Measurements from ENCODE around the gene TAF11L13.
"Not testable (repeated sequence)": the region's sequence is repeated elsewhere in the genome, so short reads cannot be mapped to it uniquely, and the experiment has no call there.

The TAF11L13 gene

GRCh38 chr5:17597728-17598127, 34.2 kb upstream of the TAF11L13 start, which contains the start of gene TAF11L10:
TSS of gene TAF11L10 (minus strand) at chr5:17597828.
- H3K9me3 ChIP-seq (ENCODE audit: control insufficient read depth, low read length); H3K4me1 ChIP-seq (ENCODE audit: control insufficient read depth, insufficient read depth, low read depth, low read length); H3K14ac ChIP-seq (ENCODE audit: low read length in 2 of 2); H2AK5ac ChIP-seq (ENCODE audit: low read length, severe bottlenecking); H3K27ac ChIP-seq (ENCODE audit: low read length, poor library complexity, severe bottlenecking); H3K18ac ChIP-seq (ENCODE audit: low read depth in 1 of 2, low read length in 2 of 2); H3K27me3 ChIP-seq (ENCODE audit: control insufficient read depth in 1 of 2, insufficient read depth in 1 of 2, low read length in 2 of 2); DNase-seq; H3K79me1 ChIP-seq (replicated peaks; ENCODE audit: low read length, poor library complexity, severe bottlenecking); H4K91ac ChIP-seq (ENCODE audit: low read length); H2BK120ac ChIP-seq (ENCODE audit: low read depth, low read length); H4K8ac ChIP-seq (ENCODE audit: low read length); H3K4ac ChIP-seq (ENCODE audit: low read depth in 1 of 2, low read length in 2 of 2); H2BK12ac ChIP-seq (ENCODE audit: low read length in 2 of 2); H2BK5ac ChIP-seq (ENCODE audit: low read depth, low read length, poor library complexity, severe bottlenecking); H3K4me2 ChIP-seq (ENCODE audit: low read length, poor library complexity, severe bottlenecking); H3K9ac ChIP-seq (ENCODE audit: low read length); H3K4me3 ChIP-seq (ENCODE audit: insufficient read depth in 1 of 2, low read depth in 1 of 2, low read length in 2 of 2); H3K23ac ChIP-seq (ENCODE audit: low read length in 2 of 2); H2AFZ ChIP-seq (ENCODE audit: low read depth, low read length); H3K36me3 ChIP-seq (ENCODE audit: control insufficient read depth in 1 of 2, insufficient read depth in 2 of 2, low read depth in 1 of 2, low read length in 2 of 2); H2BK15ac ChIP-seq (ENCODE audit: low read depth, poor library complexity, severe bottlenecking): not testable (repeated sequence)
- WGBS: no CpG with 5 or more reads among the region's 15 CpGs

DNA sequence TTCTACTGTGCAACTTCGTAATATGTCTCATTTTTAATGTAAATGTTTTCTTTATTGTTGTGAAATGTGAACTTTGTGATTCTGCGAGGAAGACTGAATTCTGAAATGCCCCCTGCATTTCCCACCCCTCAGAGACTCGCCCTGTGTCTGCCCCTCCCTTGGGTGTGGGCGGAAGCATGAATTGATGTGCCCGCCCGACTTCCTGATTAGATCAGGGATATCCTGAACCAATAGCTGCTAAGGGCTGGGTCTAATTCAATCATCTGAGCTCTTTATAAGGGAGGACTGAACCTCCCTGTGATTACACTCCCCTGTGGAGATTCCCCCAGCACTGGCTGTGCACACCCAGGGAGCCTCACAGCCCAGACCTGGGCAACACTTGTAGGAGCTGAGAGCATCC, 28.0 kb upstream of the TAF11L13 start, which contains the start of gene TAF11L11:
TSS of gene TAF11L11 (plus strand) at position 304 of the 400 bp plus-strand sequence.
- H2BK15ac ChIP-seq (ENCODE audit: low read depth, poor library complexity, severe bottlenecking); H3K23ac ChIP-seq (ENCODE audit: low read length in 2 of 2); H3K27ac ChIP-seq (ENCODE audit: low read length, poor library complexity, severe bottlenecking); DNase-seq; H3K36me3 ChIP-seq (ENCODE audit: control insufficient read depth in 1 of 2, insufficient read depth in 2 of 2, low read depth in 1 of 2, low read length in 2 of 2); H4K91ac ChIP-seq (ENCODE audit: low read length); H3K27me3 ChIP-seq (ENCODE audit: control insufficient read depth in 1 of 2, insufficient read depth in 1 of 2, low read length in 2 of 2); H3K18ac ChIP-seq (ENCODE audit: low read depth in 1 of 2, low read length in 2 of 2); H2AK5ac ChIP-seq (ENCODE audit: low read length, severe bottlenecking); H2BK120ac ChIP-seq (ENCODE audit: low read depth, low read length); H3K4me1 ChIP-seq (ENCODE audit: control insufficient read depth, insufficient read depth, low read depth, low read length); H3K4me2 ChIP-seq (ENCODE audit: low read length, poor library complexity, severe bottlenecking); H3K9me3 ChIP-seq (ENCODE audit: control insufficient read depth, low read length); H3K79me1 ChIP-seq (replicated peaks; ENCODE audit: low read length, poor library complexity, severe bottlenecking); H2BK5ac ChIP-seq (ENCODE audit: low read depth, low read length, poor library complexity, severe bottlenecking); H2AFZ ChIP-seq (ENCODE audit: low read depth, low read length); H2BK12ac ChIP-seq (ENCODE audit: low read length in 2 of 2); H3K4me3 ChIP-seq (ENCODE audit: insufficient read depth in 1 of 2, low read depth in 1 of 2, low read length in 2 of 2); H3K14ac ChIP-seq (ENCODE audit: low read length in 2 of 2); H4K8ac ChIP-seq (ENCODE audit: low read length); H3K9ac ChIP-seq (ENCODE audit: low read length); H3K4ac ChIP-seq (ENCODE audit: low read depth in 1 of 2, low read length in 2 of 2): not testable (repeated sequence)
- WGBS: 80% methylated on average over 5 of the region's 6 CpGs

GRCh38 chr5:17604951-17605350, 26.9 kb upstream of the TAF11L13 start:
- no peak for DNase-seq
- Histone ChIP-seq H4K8ac (ENCODE audit: low read length) (no peak overlapping the region), H2AFZ (ENCODE audit: low read depth, low read length) (no peak overlapping the region), H3K4ac (ENCODE audit: low read depth in 1 of 2, low read length in 2 of 2) (no peak overlapping the region), H2BK120ac (ENCODE audit: low read depth, low read length) (no peak overlapping the region), H2BK5ac (ENCODE audit: low read depth, low read length, poor library complexity, severe bottlenecking) (no peak overlapping the region), H3K4me2 (ENCODE audit: low read length, poor library complexity, severe bottlenecking) (no peak overlapping the region), H3K9me3 (ENCODE audit: control insufficient read depth, low read length) (no peaks in the 10 kb centered on the region), H2AK5ac (ENCODE audit: low read length, severe bottlenecking) (no peak overlapping the region), H3K23ac (ENCODE audit: low read length in 2 of 2) (no peak overlapping the region), H2BK12ac (ENCODE audit: low read length in 2 of 2) (no peak overlapping the region), H3K27ac (ENCODE audit: low read length, poor library complexity, severe bottlenecking) (no peak overlapping the region), H2BK15ac (ENCODE audit: low read depth, poor library complexity, severe bottlenecking) (no peak overlapping the region), H3K4me3 (ENCODE audit: insufficient read depth in 1 of 2, low read depth in 1 of 2, low read length in 2 of 2) (no peak overlapping the region), H4K91ac (ENCODE audit: low read length) (no peak overlapping the region), H3K4me1 (ENCODE audit: control insufficient read depth, insufficient read depth, low read depth, low read length) (no peaks in the 10 kb centered on the region), H3K14ac (ENCODE audit: low read length in 2 of 2) (no peak overlapping the region), H3K79me1 (replicated peaks; ENCODE audit: low read length, poor library complexity, severe bottlenecking) (no peaks in the 10 kb centered on the region), H3K27me3 (ENCODE audit: control insufficient read depth in 1 of 2, insufficient read depth in 1 of 2, low read length in 2 of 2) (no peaks in the 10 kb centered on the region), H3K18ac (ENCODE audit: low read depth in 1 of 2, low read length in 2 of 2) (no peak overlapping the region), H3K36me3 (ENCODE audit: control insufficient read depth in 1 of 2, insufficient read depth in 2 of 2, low read depth in 1 of 2, low read length in 2 of 2) (no peaks in the 10 kb centered on the region), H3K9ac (ENCODE audit: low read length) (no peak overlapping the region)
- 84% methylated on average over 8 of the region's 14 CpGs for WGBS

DNA sequence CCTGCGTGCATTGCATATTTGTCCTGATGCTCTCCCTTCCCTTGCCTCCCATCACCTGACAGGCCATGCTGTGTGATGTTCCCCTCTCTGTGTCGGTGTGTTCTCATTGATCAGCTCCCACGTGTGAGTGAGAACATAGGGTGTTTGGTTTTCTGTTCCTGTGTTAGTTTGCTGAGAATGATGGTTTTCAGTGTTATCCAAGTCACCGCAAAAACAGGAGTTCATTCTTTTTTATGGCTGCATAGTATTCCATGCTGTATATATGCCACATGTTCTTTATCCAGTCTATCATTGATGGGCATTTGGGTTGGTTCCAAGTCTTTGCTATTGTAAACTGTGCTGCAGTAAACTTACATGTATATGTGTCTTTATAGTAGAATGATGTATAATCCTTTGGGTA, 24.4 kb upstream of the TAF11L13 start:
- not testable (repeated sequence) for DNase-seq; H2AFZ ChIP-seq (ENCODE audit: low read depth, low read length); H3K36me3 ChIP-seq (ENCODE audit: control insufficient read depth in 1 of 2, insufficient read depth in 2 of 2, low read depth in 1 of 2, low read length in 2 of 2); H2BK5ac ChIP-seq (ENCODE audit: low read depth, low read length, poor library complexity, severe bottlenecking); H2AK5ac ChIP-seq (ENCODE audit: low read length, severe bottlenecking); H3K4me3 ChIP-seq (ENCODE audit: insufficient read depth in 1 of 2, low read depth in 1 of 2, low read length in 2 of 2); H2BK15ac ChIP-seq (ENCODE audit: low read depth, poor library complexity, severe bottlenecking); H3K14ac ChIP-seq (ENCODE audit: low read length in 2 of 2); H3K27ac ChIP-seq (ENCODE audit: low read length, poor library complexity, severe bottlenecking); H2BK120ac ChIP-seq (ENCODE audit: low read depth, low read length); H3K4me2 ChIP-seq (ENCODE audit: low read length, poor library complexity, severe bottlenecking); H3K9me3 ChIP-seq (ENCODE audit: control insufficient read depth, low read length); H3K18ac ChIP-seq (ENCODE audit: low read depth in 1 of 2, low read length in 2 of 2); H3K23ac ChIP-seq (ENCODE audit: low read length in 2 of 2); H4K91ac ChIP-seq (ENCODE audit: low read length); H3K79me1 ChIP-seq (replicated peaks; ENCODE audit: low read length, poor library complexity, severe bottlenecking); H3K27me3 ChIP-seq (ENCODE audit: control insufficient read depth in 1 of 2, insufficient read depth in 1 of 2, low read length in 2 of 2); H3K4me1 ChIP-seq (ENCODE audit: control insufficient read depth, insufficient read depth, low read depth, low read length); H4K8ac ChIP-seq (ENCODE audit: low read length); H3K4ac ChIP-seq (ENCODE audit: low read depth in 1 of 2, low read length in 2 of 2); H2BK12ac ChIP-seq (ENCODE audit: low read length in 2 of 2); H3K9ac ChIP-seq (ENCODE audit: low read length)
- WGBS: 92% methylated on average over 3 of the region's 4 CpGs
